GM10266 (cell line): ENCODE data around the gene SNRNP25.
A peak's percentile ranks its signal among the peaks of the same experiment; 100 is the strongest.

Source experiments
- DNase-seq: peaks from one replicate; pipeline ENCODE4 v3.0.0; 2012; ENCODE audit errors: extremely low spot score
- CTCF ChIP-seq: IDR thresholded peaks from 2 replicates; pipeline ENCODE4 v1.5.1; 2012; ENCODE audit warnings: mild to moderate bottlenecking, low read depth; ENCODE audit not compliant: control insufficient read depth, insufficient read depth; ENCODE audit errors: missing control alignments

The SNRNP25 gene

GRCh38 chr16:38941-39892, 14.4 kb upstream of the SNRNP25 start:
- peak; percentile 80 for DNase-seq
- no peak for TF ChIP-seq CTCF

- no peak for TF ChIP-seq CTCF
- DNase-seq, result no peak
These were observed 12.1 kb upstream of the SNRNP25 start for GRCh38 chr16:41439-42068.

GRCh38 chr16:42069-42457, 11.6 kb upstream of the SNRNP25 start:
- no peak for DNase-seq
- no peak for TF ChIP-seq CTCF

GRCh38 chr16:42691-43090, 10.9 kb upstream of the SNRNP25 start:
- no peak for TF ChIP-seq CTCF
- DNase-seq, result no peak

GRCh38 chr16:43294-43693, 10.3 kb upstream of the SNRNP25 start:
- no peak for TF ChIP-seq CTCF
- no peak for DNase-seq

GRCh38 chr16:44655-45054, 9.0 kb upstream of the SNRNP25 start:
- DNase-seq, result no peak

More at GRCh38 chr16:44655-45054, 9.0 kb upstream of the SNRNP25 start:
- TF ChIP-seq CTCF, result no peak
